HepG2 (cell line): ENCODE measurements around the gene GJA5. TPM values are rescaled to one million over a fixed set of nuclear protein-coding genes. Genes with fewer than 3 reads are reported as not detected.

Source experiments
- ATAC-seq: fragments of 200-7000 bp; cut with Tn5 transposase; 3 replicates; pipeline ENCODE4 v1.9.1; 2020; ENCODE audit warnings: mild to moderate bottlenecking, moderate library complexity
- BruUV-seq: library from RNA; stranded (reverse); fragments of 400-500 nt; replicated peaks from 2 replicates; lab custom pipeline; 2021; lab: Mats Ljungman, UMichigan
- CTCF ChIA-PET: fragments of 300-600 bp; formaldehyde crosslinking; extraction: SDS; loops from one replicate; lab custom pipeline; 2021; ENCODE audit warnings: low total read pairs, inconsistent platforms, low intra/inter-chr PET ratio; lab: Yijun Ruan, JAX
- POLR2A ChIA-PET: fragments of 350-600 bp; sonication (Branson Sonifier 250); formaldehyde crosslinking; loops from one replicate; lab custom pipeline; 2020; ENCODE audit warnings: antibody characterized with exemption, inconsistent platforms; lab: Yijun Ruan, JAX
- DNase-seq: peaks from one replicate; pipeline ENCODE4 v3.0.0-alpha.2; 2015; ENCODE audit warnings: low spot score
- FAIRE-seq: peaks from 3 replicates; lab custom pipeline; 2011; peaks lifted over from hg19 to GRCh38; lab: Jason Lieb, UNC
- H2AFZ ChIP-seq: one replicate; pipeline ENCODE4 v1.6.1; 2011; ENCODE audit warnings: low read length, inconsistent platforms
- H3K27ac ChIP-seq: fragments of 300-600 bp; 3 replicates; pipeline ENCODE4 v1.8.0; 2011; ENCODE audit warnings: mixed run types, mild to moderate bottlenecking, mixed read lengths, low read length, inconsistent platforms; ENCODE audit not compliant: insufficient read depth; ENCODE audit errors: extremely low read length
- H3K27me3 ChIP-seq, 2 experiments: fragments of 200-600 bp in 1 of 2; 2 replicates in 1 of 2; 3 replicates in 1 of 2; pipeline versions ENCODE4 v1.6.0 to v1.8.0; 2011; ENCODE audit warnings: low read length in 2 of 2, mild to moderate bottlenecking in 2 of 2, moderate library complexity in 2 of 2, inconsistent platforms in 1 of 2; ENCODE audit not compliant: insufficient read depth in 2 of 2, control insufficient read depth in 1 of 2
- H3K36me3 ChIP-seq, 2 experiments: fragments of 200-600 bp in 1 of 2; replicated peaks in 1 of 2; 2 replicates in 1 of 2; 3 replicates in 1 of 2; pipeline versions ENCODE4 v1.5.1 to v1.8.0; 2011; ENCODE audit warnings: low read length in 2 of 2, inconsistent platforms in 1 of 2; ENCODE audit not compliant: insufficient read depth in 2 of 2, control insufficient read depth in 1 of 2
- H3K4me1 ChIP-seq: 2 replicates; pipeline ENCODE4 v1.5.1; 2012; ENCODE audit warnings: low read length, inconsistent platforms; ENCODE audit not compliant: insufficient read depth
- H3K4me2 ChIP-seq: 2 replicates; pipeline ENCODE4 v1.6.0; 2011; ENCODE audit warnings: low read depth, low read length, inconsistent platforms
- H3K4me3 ChIP-seq, 3 experiments: fragments of 200-600 bp in 1 of 3; sonication (generic), shearing (Covaris generic) in 1 of 3; replicated peaks in 1 of 3; 2 replicates each; pipeline ENCODE4 v1.5.1; 2011 to 2016; ENCODE audit warnings: low read length in 3 of 3, inconsistent platforms in 2 of 3, low read depth in 2 of 3, mild to moderate bottlenecking in 2 of 3, control low read depth in 1 of 3, mixed read lengths in 1 of 3; ENCODE audit not compliant: insufficient read depth in 1 of 3
- H3K79me2 ChIP-seq: one replicate; pipeline ENCODE4 v1.6.1; 2011; ENCODE audit warnings: low read length, inconsistent platforms; ENCODE audit not compliant: insufficient read depth
- H3K9ac ChIP-seq: 2 replicates; pipeline ENCODE4 v1.6.0; 2011; ENCODE audit warnings: mild to moderate bottlenecking, low read depth, low read length, inconsistent platforms; ENCODE audit not compliant: insufficient read depth
- H3K9me3 ChIP-seq: 2 replicates; pipeline ENCODE4 v1.5.1; 2012; ENCODE audit warnings: mild to moderate bottlenecking, low read length
- H4K20me1 ChIP-seq: 2 replicates; pipeline ENCODE4 v1.6.0; 2011; ENCODE audit warnings: inconsistent platforms, mild to moderate bottlenecking, low read length, moderate library complexity; ENCODE audit not compliant: insufficient read depth
- CREBL2 ChIP-seq: sonication (generic); formaldehyde crosslinking; IDR thresholded peaks from 2 replicates; pipeline ENCODE4 v1.8.1; 2023; ENCODE audit warnings: missing genetic modification reagents, mild to moderate bottlenecking, borderline replicate concordance
- ELF3 ChIP-seq: IDR thresholded peaks from 2 replicates; pipeline ENCODE4 v1.6.1; 2016; ENCODE audit warnings: missing genetic modification reagents, missing compliant biosample characterization
- ELK4 ChIP-seq: sonication (generic); formaldehyde crosslinking; IDR thresholded peaks from 2 replicates; pipeline ENCODE4 v1.9.0; 2021; ENCODE audit warnings: missing genetic modification reagents, borderline replicate concordance
- FOXP4 ChIP-seq: sonication (generic); formaldehyde crosslinking; IDR thresholded peaks from 2 replicates; pipeline ENCODE4 v1.4.0; 2020; ENCODE audit warnings: missing genetic modification reagents
- GTF3A ChIP-seq: sonication (generic); formaldehyde crosslinking; conservative IDR thresholded peaks from 2 replicates; pipeline ENCODE4 v1.4.0; 2020; ENCODE audit warnings: mild to moderate bottlenecking, missing genetic modification reagents
- HDAC2 ChIP-seq: sonication (generic); formaldehyde crosslinking; IDR thresholded peaks from 2 replicates; pipeline ENCODE4 v1.4.0; 2020; ENCODE audit warnings: missing genetic modification reagents
- ISX ChIP-seq: sonication (generic); formaldehyde crosslinking; conservative IDR thresholded peaks from 2 replicates; pipeline ENCODE4 v1.5.0; 2020; ENCODE audit warnings: missing genetic modification reagents
- KDM4B ChIP-seq: sonication (generic); formaldehyde crosslinking; IDR thresholded peaks from 2 replicates; pipeline ENCODE4 v1.4.0; 2020; ENCODE audit warnings: missing genetic modification reagents
- KMT2B ChIP-seq: IDR thresholded peaks from 2 replicates; pipeline ENCODE4 v1.6.1; 2016; ENCODE audit warnings: missing genetic modification reagents, missing compliant biosample characterization
- MBD4 ChIP-seq: IDR thresholded peaks from 2 replicates; pipeline ENCODE4 v1.6.1; 2012; ENCODE audit warnings: low read length, inconsistent platforms, borderline replicate concordance
- PBX3 ChIP-seq: sonication (generic); formaldehyde crosslinking; IDR thresholded peaks from 2 replicates; pipeline ENCODE4 v1.8.1; 2023; ENCODE audit warnings: missing genetic modification reagents, inconsistent platforms, borderline replicate concordance
- RAD21 ChIP-seq: fragments of 450-650 bp; formaldehyde crosslinking; IDR thresholded peaks from 2 replicates; pipeline ENCODE4 v1.5.0; 2020; ENCODE audit warnings: mild to moderate bottlenecking
- SMC3 ChIP-seq: IDR thresholded peaks from 2 replicates; pipeline ENCODE4 v1.6.1; 2011; ENCODE audit warnings: low read length, improper control_type of control experiment
- TFAP4 ChIP-seq: sonication (generic); IDR thresholded peaks from 2 replicates; pipeline ENCODE4 v1.6.1; 2016; ENCODE audit warnings: low read depth, borderline replicate concordance
- TRAFD1 ChIP-seq: sonication (generic); formaldehyde crosslinking; IDR thresholded peaks from 2 replicates; pipeline ENCODE4 v1.5.1; 2020; ENCODE audit warnings: missing genetic modification reagents, mild to moderate bottlenecking, borderline replicate concordance
- ZNF558 ChIP-seq: sonication (generic); formaldehyde crosslinking; IDR thresholded peaks from 2 replicates; pipeline ENCODE4 v1.9.0; 2022; ENCODE audit warnings: mild to moderate bottlenecking, missing genetic modification reagents, borderline replicate concordance
- WGBS: methylation state at CpG from one replicate; pipeline ENCODE4 v1.1.6; 2017; ENCODE audit warnings: low lambda C conversion rate; 5-methylcytosine and 5-hydroxymethylcytosine counted together
- in situ Hi-C: cut with HindIII; loops from 2 replicates; pipeline ENCODE4 v1.10.0; 2017; ENCODE audit warnings: low pct_unique_long_range_greater_than_20kb; ENCODE audit not compliant: extremely low pct_ligation_motif_present
- intact Hi-C: fragments of 100-400 bp; cut with micrococcal nuclease; formaldehyde crosslinking; loops from one replicate; pipeline ENCODE4 v1.10.0; 2022; ENCODE audit not compliant: unreplicated experiment
- polyA plus RNA-seq, 8 experiments: library from polyadenylated mRNA; depleted of rRNA in 3 of 8; stranded (reverse) in 7 of 8; unstranded in 1 of 8; fragments of >200 nt; fragmentation: Illumina TruSeq in 4 of 8; extraction: Trizol in 4 of 8; gene quantifications; 2 replicates each; pipeline versions ENCODE4 v1.2.1 to v1.2.3, GENCODE V29; 2011 to 2016; ENCODE audit warnings: low read depth in 4 of 8, missing spikeins in 1 of 8, mixed read lengths in 1 of 8; ENCODE audit not compliant: insufficient read depth in 1 of 8
- total RNA-seq, 5 experiments: library from RNA; depleted of rRNA; stranded (reverse); fragments of >200 nt; fragmentation: Illumina TruSeq; extraction: Trizol; gene quantifications; 2 replicates each; pipeline ENCODE4 v1.2.3, GENCODE V29; 2016; ENCODE audit warnings: low read depth in 1 of 5

The GJA5 gene
- total and polyA plus RNA-seq, 2 of the 13 experiments (the other 11 are each of a cell fraction or from before 2014, with no cell fraction given) = not detected

- TF ChIP-seq FOXP4 (CRISPR knock-in tag) (no peak), CREBL2 (no peak), PBX3 (CRISPR knock-in tag) (no peak), KMT2B (no peak), MBD4 (no peak), KDM4B (no peak)
These were observed 34.7 kb downstream of the GJA5 start (continued) for GRCh38 chr1:147725685-147726084.

GRCh38 chr1:147723691-147724323 is 36.6 kb downstream of the GJA5 start:
- no peak overlapping the region for H3K27ac ChIP-seq
- H3K27me3 ChIP-seq = 0 out of 5 replicates have a peak, but pooled peaks cover 0 to 6% of the 10 kb centered on the region in 2 experiments
- H3K79me2 ChIP-seq = no peaks in the 10 kb centered on the region
- FAIRE-seq (peak; percentile 68), DNase-seq (peak; percentile 51), ATAC-seq (peak; percentile 95)
- intact Hi-C loops = no loop called here
- peaks cover 11% of the 10 kb centered on the region for H3K4me1 ChIP-seq
- ChIA-PET CTCF (interaction anchor here (0.7 to 2.8 kb wide), 3 partner anchors 91 to 168 kb away, joined by 3 to 29 read pairs (median 26); no protein-coding TSS in a partner anchor), POLR2A (no interaction called here)
- in situ Hi-C loops = loop anchor here (5.0 kb wide), 1 partner anchor 168 kb away; no protein-coding TSS in a partner anchor
- H3K9ac ChIP-seq = no peak overlapping the region
- no peaks in the 10 kb centered on the region for H4K20me1 ChIP-seq
- H3K9me3 ChIP-seq = no peaks in the 10 kb centered on the region
- BruUV-seq = no TSS peak
- no peak overlapping the region for H3K4me2 ChIP-seq
- no peak overlapping the region for H2AFZ ChIP-seq
- H3K4me3 ChIP-seq = no peak overlapping the region
- H3K36me3 ChIP-seq = no peaks in the 10 kb centered on the region
- 22% methylated on average over 7 of the region's 7 CpGs for WGBS
- TF ChIP-seq RAD21 (CRISPR knock-in tag) = peak; percentile 80
- TF ChIP-seq ELF3 (CRISPR knock-in tag) = 0 out of 2 replicates have a peak, but pooled peaks have one; percentile 19
- no peak for TF ChIP-seq GTF3A (CRISPR knock-in tag)
- no peak for TF ChIP-seq TRAFD1 (CRISPR knock-in tag)
- no peak for TF ChIP-seq ISX (CRISPR knock-in tag)
- no peak for TF ChIP-seq HDAC2 (CRISPR knock-in tag)
- no peak for TF ChIP-seq TFAP4
- no peak for TF ChIP-seq ELK4 (CRISPR knock-in tag)
- TF ChIP-seq ZNF558 (CRISPR knock-in tag) = no peak
- peak; percentile 93 for TF ChIP-seq SMC3
